K562 (cell line): ENCODE data around the gene G2E3. TPM values are rescaled to one million over a fixed set of nuclear protein-coding genes. Genes with fewer than 3 reads are reported as not detected.
A peak's percentile ranks its signal among the peaks of the same experiment; 100 is the strongest.

Experiments
- CBFA2T3 ChIP-seq: fragments of 450-650 bp; IDR thresholded peaks from 2 replicates; pipeline ENCODE4 v1.6.1; 2017
- DIDO1 ChIP-seq: fragments of 450-650 bp; IDR thresholded peaks from 2 replicates; pipeline ENCODE4 v1.6.1; 2016; ENCODE audit warnings: low read depth, missing biosample characterization, missing genetic modification characterization
- MAFF ChIP-seq: IDR thresholded peaks from 2 replicates; pipeline ENCODE4 v1.6.1; 2012; ENCODE audit warnings: low read length, improper control_type of control experiment
- NFIC ChIP-seq: fragments of 450-650 bp; IDR thresholded peaks from 2 replicates; pipeline ENCODE4 v1.6.1; 2017; ENCODE audit warnings: mild to moderate bottlenecking, inconsistent platforms
- NFYB ChIP-seq: IDR thresholded peaks from 2 replicates; pipeline ENCODE4 v1.6.1; 2011; ENCODE audit warnings: mild to moderate bottlenecking, moderate library complexity; ENCODE audit not compliant: insufficient read length; ENCODE audit errors: extremely low read depth
- NRF1 ChIP-seq, 2 experiments: fragments of 450-650 bp; IDR thresholded peaks in 1 of 2; conservative IDR thresholded peaks in 1 of 2; 2 replicates each; pipeline ENCODE4 v1.6.1; 2014; ENCODE audit warnings: mild to moderate bottlenecking in 2 of 2
- PCBP1 ChIP-seq: fragments of 200-400 bp; formaldehyde crosslinking; IDR thresholded peaks from 2 replicates; pipeline ENCODE4 v1.6.1; 2018; ENCODE audit warnings: mild to moderate bottlenecking, low read depth, low read length; ENCODE audit not compliant: poor library complexity, severe bottlenecking
- POU5F1 ChIP-seq: fragments of 150-350 bp; IDR thresholded peaks from 2 replicates; pipeline ENCODE4 v1.6.1; 2014; ENCODE audit warnings: borderline replicate concordance, low read length, low read depth, mild to moderate bottlenecking; ENCODE audit not compliant: partially characterized antibody
- PRPF4 ChIP-seq: fragments of 200-400 bp; formaldehyde crosslinking; IDR thresholded peaks from one replicate; pipeline ENCODE4 v1.6.1; 2017; ENCODE audit warnings: low read length, low read depth, mild to moderate bottlenecking; ENCODE audit not compliant: insufficient read depth, poor library complexity, severe bottlenecking
- ZNF124 ChIP-seq: sonication (generic); formaldehyde crosslinking; IDR thresholded peaks from 2 replicates; pipeline ENCODE4 v1.8.1; 2022; ENCODE audit warnings: missing genetic modification reagents
- polyA plus RNA-seq, 8 experiments: library from polyadenylated mRNA; depleted of rRNA in 4 of 8; stranded (reverse) in 5 of 8; unstranded in 3 of 8; fragments of >200 nt; fragmentation: Nextera tagmentation in 2 of 8; fragmentation: Illumina TruSeq in 1 of 8; extraction: Ambion mirVana in 2 of 8; extraction: Trizol in 1 of 8; gene quantifications; 2 replicates each; pipeline versions ENCODE4 v1.2.1 to v1.2.3, GENCODE V29; 2011 to 2014; ENCODE audit warnings: inconsistent platforms in 1 of 8, missing spikeins in 1 of 8
- total RNA-seq, 7 experiments: library from RNA; depleted of rRNA in 6 of 7; stranded (reverse); fragments of >200 nt in 6 of 7; fragmentation: Illumina TruSeq in 2 of 7; extraction: Trizol in 2 of 7; gene quantifications; 2 replicates each; pipeline versions ENCODE4 v1.2.1 to v1.2.3, GENCODE V29; 2011 to 2021; ENCODE audit warnings: low replicate concordance in 1 of 7
- TF ChIP-seq, protein P1 (sequence below): fragments of 450-650 bp; IDR thresholded peaks from 2 replicates; pipeline ENCODE4 v1.6.1; 2017; ENCODE audit warnings: antibody characterized with exemption
- TF ChIP-seq, protein P2 (sequence below), 2 experiments: fragments of 450-650 bp; formaldehyde crosslinking in 1 of 2; IDR thresholded peaks; 2 replicates each; pipeline versions ENCODE4 v1.4.0 to v1.6.1; 2014 to 2020; ENCODE audit warnings: mild to moderate bottlenecking in 2 of 2, borderline replicate concordance in 1 of 2, low read depth in 1 of 2
- TF ChIP-seq, protein P3 (sequence below), 2 experiments: fragments of 450-650 bp; IDR thresholded peaks; 2 replicates each; pipeline ENCODE4 v1.6.1; 2016
- TF ChIP-seq, protein P4 (sequence below): fragments of 250-450 bp; sonication (Bioruptor Pico); IDR thresholded peaks from 2 replicates; pipeline ENCODE4 v1.9.0; 2021; ENCODE audit warnings: mild to moderate bottlenecking, inconsistent platforms

G2E3 gene
- total and polyA plus RNA-seq, 9 of the 15 experiments (the other 6 are each of a cell fraction or from before 2014, with no cell fraction given) = 9.8 to 53.5 (median 24.7) TPM

DNA sequence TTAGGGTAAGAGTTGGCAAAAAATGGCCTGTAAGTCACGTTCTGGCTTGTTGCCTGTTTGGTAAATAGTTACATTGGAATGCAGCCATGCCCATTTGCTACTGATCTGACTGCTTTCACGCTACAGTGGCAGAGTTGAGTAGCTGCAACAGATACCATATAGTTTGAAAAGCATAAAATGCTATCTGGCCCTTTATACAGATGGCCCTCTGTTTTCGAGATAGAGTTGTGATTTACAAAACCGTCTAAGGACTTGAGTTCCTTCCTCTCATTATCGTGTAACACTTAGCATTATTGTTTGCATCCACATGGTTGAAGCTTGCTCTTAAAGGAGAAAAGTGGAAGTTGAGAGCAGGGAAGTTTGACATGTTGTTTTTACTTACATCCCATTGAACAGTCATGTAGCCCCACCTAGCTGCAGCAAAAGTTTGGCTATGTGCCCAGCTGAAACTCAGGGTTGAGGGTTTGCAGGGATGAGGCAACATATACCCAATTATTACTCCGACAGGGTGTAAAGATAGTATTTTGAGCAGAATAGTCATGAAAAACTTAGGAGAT lies 51.9 kb downstream of the G2E3 start (continued):
- TF ChIP-seq, protein P1, sequence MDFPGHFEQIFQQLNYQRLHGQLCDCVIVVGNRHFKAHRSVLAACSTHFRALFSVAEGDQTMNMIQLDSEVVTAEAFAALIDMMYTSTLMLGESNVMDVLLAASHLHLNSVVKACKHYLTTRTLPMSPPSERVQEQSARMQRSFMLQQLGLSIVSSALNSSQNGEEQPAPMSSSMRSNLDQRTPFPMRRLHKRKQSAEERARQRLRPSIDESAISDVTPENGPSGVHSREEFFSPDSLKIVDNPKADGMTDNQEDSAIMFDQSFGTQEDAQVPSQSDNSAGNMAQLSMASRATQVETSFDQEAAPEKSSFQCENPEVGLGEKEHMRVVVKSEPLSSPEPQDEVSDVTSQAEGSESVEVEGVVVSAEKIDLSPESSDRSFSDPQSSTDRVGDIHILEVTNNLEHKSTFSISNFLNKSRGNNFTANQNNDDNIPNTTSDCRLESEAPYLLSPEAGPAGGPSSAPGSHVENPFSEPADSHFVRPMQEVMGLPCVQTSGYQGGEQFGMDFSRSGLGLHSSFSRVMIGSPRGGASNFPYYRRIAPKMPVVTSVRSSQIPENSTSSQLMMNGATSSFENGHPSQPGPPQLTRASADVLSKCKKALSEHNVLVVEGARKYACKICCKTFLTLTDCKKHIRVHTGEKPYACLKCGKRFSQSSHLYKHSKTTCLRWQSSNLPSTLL = no peak
- no peak for TF ChIP-seq DIDO1
- no peak for TF ChIP-seq MAFF
- TF ChIP-seq, protein P2, sequence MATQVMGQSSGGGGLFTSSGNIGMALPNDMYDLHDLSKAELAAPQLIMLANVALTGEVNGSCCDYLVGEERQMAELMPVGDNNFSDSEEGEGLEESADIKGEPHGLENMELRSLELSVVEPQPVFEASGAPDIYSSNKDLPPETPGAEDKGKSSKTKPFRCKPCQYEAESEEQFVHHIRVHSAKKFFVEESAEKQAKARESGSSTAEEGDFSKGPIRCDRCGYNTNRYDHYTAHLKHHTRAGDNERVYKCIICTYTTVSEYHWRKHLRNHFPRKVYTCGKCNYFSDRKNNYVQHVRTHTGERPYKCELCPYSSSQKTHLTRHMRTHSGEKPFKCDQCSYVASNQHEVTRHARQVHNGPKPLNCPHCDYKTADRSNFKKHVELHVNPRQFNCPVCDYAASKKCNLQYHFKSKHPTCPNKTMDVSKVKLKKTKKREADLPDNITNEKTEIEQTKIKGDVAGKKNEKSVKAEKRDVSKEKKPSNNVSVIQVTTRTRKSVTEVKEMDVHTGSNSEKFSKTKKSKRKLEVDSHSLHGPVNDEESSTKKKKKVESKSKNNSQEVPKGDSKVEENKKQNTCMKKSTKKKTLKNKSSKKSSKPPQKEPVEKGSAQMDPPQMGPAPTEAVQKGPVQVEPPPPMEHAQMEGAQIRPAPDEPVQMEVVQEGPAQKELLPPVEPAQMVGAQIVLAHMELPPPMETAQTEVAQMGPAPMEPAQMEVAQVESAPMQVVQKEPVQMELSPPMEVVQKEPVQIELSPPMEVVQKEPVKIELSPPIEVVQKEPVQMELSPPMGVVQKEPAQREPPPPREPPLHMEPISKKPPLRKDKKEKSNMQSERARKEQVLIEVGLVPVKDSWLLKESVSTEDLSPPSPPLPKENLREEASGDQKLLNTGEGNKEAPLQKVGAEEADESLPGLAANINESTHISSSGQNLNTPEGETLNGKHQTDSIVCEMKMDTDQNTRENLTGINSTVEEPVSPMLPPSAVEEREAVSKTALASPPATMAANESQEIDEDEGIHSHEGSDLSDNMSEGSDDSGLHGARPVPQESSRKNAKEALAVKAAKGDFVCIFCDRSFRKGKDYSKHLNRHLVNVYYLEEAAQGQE (IDR thresholded peaks at IDR 0.05; ENCODE audit: borderline replicate concordance) = peak; percentile 23; the same call in 1 of the 2 replicates
- TF ChIP-seq, protein P2 (CRISPR knock-in tag; IDR thresholded peaks at IDR 0.05; ENCODE audit: low read depth) = no peak
- TF ChIP-seq NFYB = no peak
- TF ChIP-seq, protein P3, sequence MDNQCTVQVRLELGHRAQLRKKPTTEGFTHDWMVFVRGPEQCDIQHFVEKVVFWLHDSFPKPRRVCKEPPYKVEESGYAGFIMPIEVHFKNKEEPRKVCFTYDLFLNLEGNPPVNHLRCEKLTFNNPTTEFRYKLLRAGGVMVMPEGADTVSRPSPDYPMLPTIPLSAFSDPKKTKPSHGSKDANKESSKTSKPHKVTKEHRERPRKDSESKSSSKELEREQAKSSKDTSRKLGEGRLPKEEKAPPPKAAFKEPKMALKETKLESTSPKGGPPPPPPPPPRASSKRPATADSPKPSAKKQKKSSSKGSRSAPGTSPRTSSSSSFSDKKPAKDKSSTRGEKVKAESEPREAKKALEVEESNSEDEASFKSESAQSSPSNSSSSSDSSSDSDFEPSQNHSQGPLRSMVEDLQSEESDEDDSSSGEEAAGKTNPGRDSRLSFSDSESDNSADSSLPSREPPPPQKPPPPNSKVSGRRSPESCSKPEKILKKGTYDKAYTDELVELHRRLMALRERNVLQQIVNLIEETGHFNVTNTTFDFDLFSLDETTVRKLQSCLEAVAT (IDR thresholded peaks at IDR 0.05) = no peak
- TF ChIP-seq PRPF4 = no peak
- no peak for TF ChIP-seq CBFA2T3
- TF ChIP-seq NRF1 (conservative IDR thresholded peaks at IDR 0.05 in 1 of 2, IDR thresholded peaks at IDR 0.05 in 1 of 2) = no peak
- no peak for TF ChIP-seq PCBP1
- TF ChIP-seq, protein P4, sequence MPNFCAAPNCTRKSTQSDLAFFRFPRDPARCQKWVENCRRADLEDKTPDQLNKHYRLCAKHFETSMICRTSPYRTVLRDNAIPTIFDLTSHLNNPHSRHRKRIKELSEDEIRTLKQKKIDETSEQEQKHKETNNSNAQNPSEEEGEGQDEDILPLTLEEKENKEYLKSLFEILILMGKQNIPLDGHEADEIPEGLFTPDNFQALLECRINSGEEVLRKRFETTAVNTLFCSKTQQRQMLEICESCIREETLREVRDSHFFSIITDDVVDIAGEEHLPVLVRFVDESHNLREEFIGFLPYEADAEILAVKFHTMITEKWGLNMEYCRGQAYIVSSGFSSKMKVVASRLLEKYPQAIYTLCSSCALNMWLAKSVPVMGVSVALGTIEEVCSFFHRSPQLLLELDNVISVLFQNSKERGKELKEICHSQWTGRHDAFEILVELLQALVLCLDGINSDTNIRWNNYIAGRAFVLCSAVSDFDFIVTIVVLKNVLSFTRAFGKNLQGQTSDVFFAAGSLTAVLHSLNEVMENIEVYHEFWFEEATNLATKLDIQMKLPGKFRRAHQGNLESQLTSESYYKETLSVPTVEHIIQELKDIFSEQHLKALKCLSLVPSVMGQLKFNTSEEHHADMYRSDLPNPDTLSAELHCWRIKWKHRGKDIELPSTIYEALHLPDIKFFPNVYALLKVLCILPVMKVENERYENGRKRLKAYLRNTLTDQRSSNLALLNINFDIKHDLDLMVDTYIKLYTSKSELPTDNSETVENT = no peak
- TF ChIP-seq POU5F1 = no peak
- TF ChIP-seq NFIC = peak; percentile 96
- no peak for TF ChIP-seq ZNF124 (CRISPR knock-in tag)
